IMR-90 (cell line): ENCODE data around the gene ITK. TPM values are rescaled to one million over a fixed set of nuclear protein-coding genes. Genes with fewer than 3 reads are reported as not detected.

Experiments used
- ATAC-seq: fragments of 200-7000 bp; cut with Tn5 transposase; 2 replicates; pipeline ENCODE4 v1.9.1; 2020; ENCODE audit warnings: low read depth, mild to moderate bottlenecking, moderate library complexity
- BruUV-seq: library from RNA; stranded (reverse); fragments of 400-500 nt; replicated peaks from 2 replicates; lab custom pipeline; 2021; lab: Mats Ljungman, UMichigan
- CTCF ChIA-PET: fragments of 300-600 bp; formaldehyde crosslinking; extraction: SDS; loops from one replicate; lab custom pipeline; 2021; ENCODE audit warnings: antibody characterized with exemption; lab: Yijun Ruan, JAX
- POLR2A ChIA-PET: fragments of 300-600 bp; sonication (Branson Sonifier 250); formaldehyde crosslinking; loops from one replicate; lab custom pipeline; 2022; ENCODE audit warnings: antibody characterized with exemption; ENCODE audit not compliant: unreplicated experiment; lab: Charles Lee
- DNase-seq: peaks from one replicate; pipeline ENCODE4 v3.0.0; 2013
- H2AFZ ChIP-seq: replicated peaks from 2 replicates; pipeline ENCODE3; 2013; ENCODE audit warnings: low read length, mild to moderate bottlenecking; ENCODE audit not compliant: poor library complexity
- H2AK5ac ChIP-seq: 2 replicates; pipeline ENCODE4 v1.6.1; 2013; ENCODE audit warnings: low read depth, low read length, inconsistent platforms
- H2AK9ac ChIP-seq: replicated peaks from 2 replicates; pipeline ENCODE3; 2013; ENCODE audit warnings: mild to moderate bottlenecking, low read depth, low read length, moderate library complexity; ENCODE audit not compliant: poor library complexity
- H2BK120ac ChIP-seq: 2 replicates; pipeline ENCODE4 v1.6.1; 2013; ENCODE audit warnings: low read depth, low read length, inconsistent platforms
- H2BK15ac ChIP-seq: 3 replicates; pipeline ENCODE4 v1.6.1; 2013; ENCODE audit warnings: low read depth, low read length, inconsistent platforms
- H2BK20ac ChIP-seq: 2 replicates; pipeline ENCODE4 v1.6.1; 2013; ENCODE audit warnings: low read depth, mild to moderate bottlenecking, inconsistent platforms, low read length, moderate library complexity
- H2BK5ac ChIP-seq: 2 replicates; pipeline ENCODE4 v1.6.1; 2013; ENCODE audit warnings: mild to moderate bottlenecking, low read depth, low read length, inconsistent platforms; ENCODE audit not compliant: poor library complexity, severe bottlenecking
- H3K14ac ChIP-seq: replicated peaks from 2 replicates; pipeline ENCODE4 v1.6.1; 2013; ENCODE audit warnings: low read depth, low read length, inconsistent platforms
- H3K18ac ChIP-seq: 2 replicates; pipeline ENCODE4 v1.6.1; 2013; ENCODE audit warnings: low read depth, low read length, control low read depth
- H3K23ac ChIP-seq: 2 replicates; pipeline ENCODE4 v1.6.1; 2013; ENCODE audit warnings: low read depth, low read length, inconsistent platforms
- H3K27ac ChIP-seq: 2 replicates; pipeline ENCODE4 v1.5.1; 2013; ENCODE audit warnings: mild to moderate bottlenecking, control low read depth, low read length; ENCODE audit not compliant: insufficient read depth
- H3K27me3 ChIP-seq: 2 replicates; pipeline ENCODE4 v1.6.1; 2013; ENCODE audit warnings: low read length; ENCODE audit not compliant: control insufficient read depth, insufficient read depth
- H3K36me3 ChIP-seq: 2 replicates; pipeline ENCODE4 v1.6.1; 2013; ENCODE audit warnings: low read length, mixed read lengths; ENCODE audit not compliant: control insufficient read depth, insufficient read depth
- H3K4ac ChIP-seq: 2 replicates; pipeline ENCODE4 v1.6.1; 2013; ENCODE audit warnings: low read depth, low read length, inconsistent platforms
- H3K4me1 ChIP-seq: 2 replicates; pipeline ENCODE4 v1.6.1; 2013; ENCODE audit warnings: low read length, mixed read lengths; ENCODE audit not compliant: control insufficient read depth, insufficient read depth
- H3K4me2 ChIP-seq: 2 replicates; pipeline ENCODE4 v1.6.1; 2013; ENCODE audit warnings: low read depth, mild to moderate bottlenecking, control low read depth, low read length, moderate library complexity
- H3K4me3 ChIP-seq: 2 replicates; pipeline ENCODE4 v1.5.1; 2013; ENCODE audit warnings: low read depth, mild to moderate bottlenecking, control low read depth, low read length, moderate library complexity; ENCODE audit not compliant: insufficient read depth
- H3K56ac ChIP-seq: 2 replicates; pipeline ENCODE4 v1.6.1; 2013; ENCODE audit warnings: low read length, inconsistent platforms; ENCODE audit not compliant: insufficient read depth; ENCODE audit errors: extremely low read depth
- H3K79me1 ChIP-seq, 2 experiments: 2 replicates each; pipeline ENCODE4 v1.6.1; 2013; ENCODE audit warnings: low read length in 2 of 2, inconsistent platforms in 1 of 2, low read depth in 1 of 2
- H3K9ac ChIP-seq: 2 replicates; pipeline ENCODE4 v1.6.1; 2013; ENCODE audit warnings: low read depth, low read length, control low read depth
- H3K9me1 ChIP-seq: 2 replicates; pipeline ENCODE4 v1.6.1; 2013; ENCODE audit warnings: low read length, inconsistent platforms; ENCODE audit not compliant: insufficient read depth
- H3K9me3 ChIP-seq: 2 replicates; pipeline ENCODE4 v1.6.1; 2013; ENCODE audit warnings: low read length; ENCODE audit not compliant: control insufficient read depth, insufficient read depth
- H4K20me1 ChIP-seq: 2 replicates; pipeline ENCODE4 v1.6.1; 2013; ENCODE audit warnings: low read length, inconsistent platforms; ENCODE audit not compliant: insufficient read depth
- H4K5ac ChIP-seq: 2 replicates; pipeline ENCODE4 v1.6.1; 2013; ENCODE audit warnings: mild to moderate bottlenecking, low read depth, low read length, control low read depth
- H4K8ac ChIP-seq, 2 experiments: 2 replicates each; pipeline ENCODE4 v1.6.1; 2013; ENCODE audit warnings: low read depth in 2 of 2, low read length in 2 of 2, control low read depth in 1 of 2, inconsistent platforms in 1 of 2
- H4K91ac ChIP-seq: 2 replicates; pipeline ENCODE4 v1.6.1; 2013; ENCODE audit warnings: low read depth, low read length, inconsistent platforms; ENCODE audit not compliant: insufficient read depth
- BHLHE40 ChIP-seq: fragments of 150-350 bp; IDR thresholded peaks from 2 replicates; pipeline ENCODE4 v1.6.1; 2016; ENCODE audit warnings: mild to moderate bottlenecking, low read depth, low read length
- CEBPB ChIP-seq: IDR thresholded peaks from 2 replicates; pipeline ENCODE4 v1.6.1; 2012; ENCODE audit warnings: low read depth, low read length, improper control_type of control experiment
- CTCF ChIP-seq: conservative IDR thresholded peaks from 2 replicates; pipeline ENCODE4 v1.5.1; 2012; ENCODE audit warnings: mild to moderate bottlenecking, low read depth, low read length, improper control_type of control experiment
- FOS ChIP-seq: fragments of 150-350 bp; IDR thresholded peaks from 2 replicates; pipeline ENCODE4 v1.6.1; 2016; ENCODE audit warnings: low read depth, low read length
- MAFK ChIP-seq: IDR thresholded peaks from 2 replicates; pipeline ENCODE4 v1.6.1; 2012; ENCODE audit warnings: low read depth, low read length, improper control_type of control experiment
- MAZ ChIP-seq: IDR thresholded peaks from 2 replicates; pipeline ENCODE4 v1.6.1; 2012; ENCODE audit warnings: low read depth, mild to moderate bottlenecking, low read length, improper control_type of control experiment, moderate library complexity, borderline replicate concordance
- NFE2L2 ChIP-seq: fragments of 150-350 bp; IDR thresholded peaks from 2 replicates; pipeline ENCODE4 v1.6.1; 2016; ENCODE audit warnings: low read depth, mild to moderate bottlenecking, low read length
- POLR2A ChIP-seq: IDR thresholded peaks from 2 replicates; pipeline ENCODE4 v1.6.1; 2012; ENCODE audit warnings: mild to moderate bottlenecking, low read depth, low read length
- RAD21 ChIP-seq: IDR thresholded peaks from 2 replicates; pipeline ENCODE4 v1.6.1; 2012; ENCODE audit warnings: low read length, improper control_type of control experiment
- RFX5 ChIP-seq: IDR thresholded peaks from 2 replicates; pipeline ENCODE4 v1.8.0; 2012; ENCODE audit warnings: low read depth, mild to moderate bottlenecking, low read length, moderate library complexity
- USF2 ChIP-seq: fragments of 150-350 bp; IDR thresholded peaks from 2 replicates; pipeline ENCODE4 v1.6.1; 2017; ENCODE audit warnings: mild to moderate bottlenecking, antibody characterized with exemption, low read length, low read depth
- dilution Hi-C: fragments of 300-500 bp; cut with HindIII; formaldehyde crosslinking; loops from one replicate; pipeline ENCODE4 v1.14.3; 2018; ENCODE audit warnings: low sequenced_read_pairs; ENCODE audit not compliant: unreplicated experiment
- in situ Hi-C: fragments of 300-500 bp; cut with MboI; formaldehyde crosslinking; loops from 3 replicates; pipeline ENCODE4 v1.14.3; 2019; ENCODE audit warnings: low sequenced_read_pairs, inconsistent platforms, mixed read lengths
- intact Hi-C: fragments of 100-400 bp; cut with micrococcal nuclease; formaldehyde crosslinking; loops from 2 replicates; pipeline ENCODE4 v1.10.0; 2022
- polyA plus RNA-seq, 3 experiments: library from polyadenylated mRNA; depleted of rRNA; stranded (reverse); fragments of >200 nt; gene quantifications; 2 replicates each; pipeline ENCODE4 v1.2.3, GENCODE V29; 2012; ENCODE audit warnings: low replicate concordance in 1 of 3
- total RNA-seq: library from RNA; depleted of rRNA; stranded (reverse); fragments of >200 nt; gene quantifications from 2 replicates; pipeline ENCODE4 v1.2.3, GENCODE V29; 2012

Gene ITK
- total and polyA plus RNA-seq, 2 of the 4 experiments (the other 2 are of a cell fraction) = not detected

DNA sequence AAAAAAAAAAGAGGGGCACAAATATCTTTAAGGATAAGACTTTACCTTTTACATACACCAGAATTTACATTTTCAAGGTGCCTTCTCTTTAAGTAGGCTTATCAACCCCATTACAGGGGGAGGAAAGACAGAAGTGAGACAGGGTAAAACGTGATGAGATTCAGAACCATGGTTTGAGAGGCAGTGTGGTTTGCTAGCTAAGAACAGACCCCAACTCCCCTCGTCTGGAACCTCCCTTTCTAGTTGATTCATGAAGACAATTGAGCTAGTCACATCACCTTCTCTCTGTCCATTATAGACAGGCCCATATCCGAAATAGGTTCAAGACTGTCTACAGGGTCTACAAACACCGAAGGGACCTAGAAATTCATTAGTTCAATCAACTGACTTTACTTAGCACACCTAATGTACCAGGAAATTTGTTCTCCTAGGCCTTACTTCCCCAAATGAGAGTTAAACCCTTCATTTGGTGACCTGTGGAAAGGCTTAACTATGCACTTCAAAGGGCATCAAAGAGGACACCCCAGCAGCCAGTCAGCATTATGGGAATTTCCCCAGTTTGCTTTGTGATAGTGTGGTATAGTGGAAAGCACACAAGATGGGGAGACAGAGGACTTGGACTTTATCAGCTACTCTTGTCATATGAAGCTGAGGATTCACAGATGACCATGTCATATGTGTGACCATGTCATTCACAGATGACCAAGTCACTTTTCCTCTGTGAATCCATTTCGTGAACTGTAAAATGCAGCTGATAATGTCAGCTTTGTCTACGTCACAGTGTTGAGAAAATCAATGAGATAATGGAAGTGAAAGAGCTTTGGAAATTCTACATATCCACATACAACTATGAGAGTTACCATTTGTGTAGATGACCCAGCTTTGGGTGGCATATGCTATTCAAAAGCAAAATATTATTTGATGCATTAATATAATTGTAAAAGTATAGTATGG lies 45.1 kb downstream of the ITK start (continued):
- no peak for TF ChIP-seq USF2
- TF ChIP-seq POLR2A = no peak

GRCh38 chr5:157230610-157231009 lies 50.0 kb downstream of the ITK start:
- no peak overlapping the region for H2BK15ac ChIP-seq
- ATAC-seq (no peak), DNase-seq (no peak)
- no peak overlapping the region for H4K91ac ChIP-seq
- H3K18ac ChIP-seq = no peak overlapping the region
- H3K4me1 ChIP-seq = no peaks in the 10 kb centered on the region
- no peaks in the 10 kb centered on the region for H3K9me3 ChIP-seq
- no peak overlapping the region for H3K4me3 ChIP-seq
- no peak overlapping the region for H3K4me2 ChIP-seq
- no peaks in the 10 kb centered on the region for H3K36me3 ChIP-seq
- ChIA-PET CTCF (interaction anchor here (1.2 kb wide), 1 partner anchor 23 kb away, joined by 6 read pairs; no protein-coding TSS in a partner anchor), POLR2A (no interaction called here)
- no peak overlapping the region for H3K4ac ChIP-seq
- in situ Hi-C loops = no loop called here
- H4K8ac ChIP-seq = no peak overlapping the region
- no peaks in the 10 kb centered on the region for H4K20me1 ChIP-seq
- H2BK5ac ChIP-seq = no peak overlapping the region
- H2AK5ac ChIP-seq = no peak overlapping the region
- no TSS peak for BruUV-seq
- H3K56ac ChIP-seq = no peak overlapping the region
- TF ChIP-seq RAD21 (no peak), CTCF (no peak), NFE2L2 (no peak), BHLHE40 (no peak), CEBPB (no peak), USF2 (no peak), FOS (no peak), MAZ (no peak), RFX5 (no peak), MAFK (no peak)
- H3K9ac ChIP-seq = no peak overlapping the region
- no peaks in the 10 kb centered on the region for H3K27me3 ChIP-seq
- no peak overlapping the region for H2AFZ ChIP-seq
- H3K27ac ChIP-seq = no peak overlapping the region
- H2AK9ac ChIP-seq = no peak overlapping the region
- H2BK20ac ChIP-seq = no peak overlapping the region
- dilution Hi-C loops = no loop called here
- no peak overlapping the region for H4K5ac ChIP-seq
- no peaks in the 10 kb centered on the region for H3K79me1 ChIP-seq
- no peaks in the 10 kb centered on the region for H3K9me1 ChIP-seq
- H3K23ac ChIP-seq = no peak overlapping the region
- H3K14ac ChIP-seq = no peak overlapping the region
- H2BK120ac ChIP-seq = no peak overlapping the region
- intact Hi-C loops = no loop called here
